Heart left ventricle (tissue), 16 donors: ENCODE measurements around the gene INSYN1. TPM values are rescaled to one million over a fixed set of nuclear protein-coding genes. Genes with fewer than 3 reads are reported as not detected.

Experiments used
- ATAC-seq, 4 donors: fragments of 200-7000 bp; cut with Tn5 transposase; one replicate each; pipeline ENCODE4 v1.9.1; 2020 to 2022; ENCODE audit warnings: moderate library complexity in 4 of 4, mild to moderate bottlenecking in 3 of 4, moderate number of reproducible peaks in 1 of 4
- DNase-seq, 5 donors: peaks; one replicate each; pipeline ENCODE4 v3.0.0-alpha.2; 2020
- H3K27ac ChIP-seq, 12 donors: fragments of 200-600 bp; sonication (generic) in 4 of 12; one replicate each; pipeline versions ENCODE4 v1.5.0 to v1.8.0; 2016 to 2022; ENCODE audit warnings: mild to moderate bottlenecking in 2 of 12
- H3K27me3 ChIP-seq, 9 donors: fragments of 200-600 bp; sonication (generic) in 2 of 9; one replicate each; pipeline versions ENCODE4 v1.5.1 to v1.8.0; 2016 to 2022; ENCODE audit warnings: mild to moderate bottlenecking in 3 of 9
- H3K36me3 ChIP-seq, 9 donors: fragments of 200-600 bp; sonication (generic) in 2 of 9; one replicate each; pipeline versions ENCODE4 v1.5.0 to v1.8.0; 2018 to 2022; ENCODE audit warnings: mild to moderate bottlenecking in 2 of 9
- H3K4me1 ChIP-seq, 12 donors: fragments of 200-600 bp; sonication (generic) in 4 of 12; one replicate each; pipeline versions ENCODE4 v1.5.0 to v1.8.0; 2016 to 2022; ENCODE audit warnings: mild to moderate bottlenecking in 3 of 12
- H3K4me3 ChIP-seq, 12 donors: fragments of 200-600 bp; sonication (generic) in 4 of 12; one replicate each; pipeline versions ENCODE4 v1.5.0 to v1.8.0; 2017 to 2022; ENCODE audit warnings: mild to moderate bottlenecking in 9 of 12, moderate library complexity in 4 of 12
- H3K9me3 ChIP-seq, 12 donors: fragments of 200-600 bp; sonication (generic) in 4 of 12; one replicate each; pipeline versions ENCODE4 v1.5.0 to v1.8.0; 2016 to 2022; ENCODE audit warnings: mild to moderate bottlenecking in 1 of 12
- CTCF ChIP-seq, 12 donors: fragments of 200-600 bp; sonication (generic) in 4 of 12; IDR thresholded peaks; one replicate each; pipeline versions ENCODE4 v1.5.0 to v1.8.0; 2018 to 2022; ENCODE audit warnings: antibody characterized with exemption in 12 of 12, mild to moderate bottlenecking in 5 of 12
- POLR2A ChIP-seq, 2 donors: fragments of 450-650 bp; IDR thresholded peaks; one replicate each; pipeline ENCODE4 v1.6.1; 2017; ENCODE audit warnings: antibody characterized with exemption in 2 of 2, mild to moderate bottlenecking in 2 of 2, moderate library complexity in 2 of 2
- WGBS, 4 donors: extraction: QIAGEN DNeasy Blood & Tissue Kit in 2 of 4; methylation state at CpG; one replicate each; pipeline versions ENCODE4 v1.1.5 to v1.1.7; 2013 to 2018; 5-methylcytosine and 5-hydroxymethylcytosine counted together
- intact Hi-C, 10 donors: fragments of 100-400 bp; cut with DNase I; formaldehyde crosslinking; loops; one replicate each; pipeline versions ENCODE4 v1.11.1 to v1.14.2; 2022
- polyA plus RNA-seq, 2 donors: library from polyadenylated mRNA; stranded (reverse); fragments of 200-250 nt; gene quantifications; one replicate each; pipeline ENCODE4 v1.2.3, GENCODE V29; 2013
- total RNA-seq, 9 donors: library from RNA; depleted of rRNA in 2 of 9; stranded (reverse); fragments of >200 nt in 2 of 9; fragmentation: NEBNext Ultra II Directional in 3 of 9; extraction: Animal tissue kit (Norgen Biotek cat#: 25700) in 3 of 9; gene quantifications; one replicate each; pipeline versions ENCODE4 v1.1.0 to v1.2.4, GENCODE V29; 2016 to 2023
- donor health status: ischemic (EF 13 %, LVEDD 7.1; RV severe dilation, severe dysfunction).
- donor health status: healthy with polysubstance abuse.
- donor health status: DM: no; HTN: yes; CAD: no.
- donor health status: DM: no; HTN: no; CAD: no.
- donor health status: ischemic (EF 25% LVEDD 6.9; RV normal size, moderate dysfunction).
- donor health status: ischemic (EF 25% LVEDD 5.7; RV mildly dilated, moderate dysfunction).
- donor health status: healthy.
- donor health status: DM: yes; HTN: yes; CAD: no.
- donor health status: ischemic (EF 35%, LVEDD 5.7; RV mildly dilated, moderate dysfunction).
- donor health status: nonischemic (EF 11% LVEDD 7.7; RV severe dilation, severe dysfunction).
- donor health status: DM: yes; HTN: yes; CAD: no.
- donor health status: PGD.
- donor health status: ischemic (EF 29% LVEDD 5.4; RV normal size, mild dysfunction).
- donor health status: nonischemic (EF 23%, LVEDD 6.1; RV moderate dilation, normal function).

INSYN1 gene
- total and polyA plus RNA-seq, 11 donors: 51.5 to 182 (median 107) TPM

GRCh38 chr15:73777741-73778140, 24.6 kb upstream of the INSYN1 start:
- no peak overlapping the region for H3K4me3 ChIP-seq
- H3K36me3 ChIP-seq: no peaks in the 10 kb centered on the region
- no peak overlapping the region for H3K27ac ChIP-seq
- ATAC-seq: no peak
- no peak for TF ChIP-seq CTCF (IDR thresholded peaks at IDR 0.05)
- no peak for TF ChIP-seq POLR2A (IDR thresholded peaks at IDR 0.05)
- H3K4me1 ChIP-seq: peaks cover 0 to 23% (median 7%) of the 10 kb centered on the region in 12 donors
- no peak for DNase-seq
- intact Hi-C loops: no loop called here
- H3K9me3 ChIP-seq: no peaks in the 10 kb centered on the region
- no peaks in the 10 kb centered on the region for H3K27me3 ChIP-seq

GRCh38 chr15:73773428-73773827, 20.3 kb upstream of the INSYN1 start:
- no peak for DNase-seq
- Histone ChIP-seq H3K9me3 (no peaks in the 10 kb centered on the region), H3K4me1 (peaks cover 0 to 32% (median 5%) of the 10 kb centered on the region in 12 donors), H3K36me3 (no peaks in the 10 kb centered on the region), H3K4me3 (peak overlapping the region in 1 of 12 donors; percentile 38), H3K27ac (peak overlapping the region in 1 of 12 donors; percentile 79), H3K27me3 (no peaks in the 10 kb centered on the region)
- WGBS, 4 donors: 47 to 67% (median 52%) methylated on average over 5 to 6 of the region's 6 CpGs
- intact Hi-C loops: no loop called here
- no peak for ATAC-seq
- TF ChIP-seq CTCF (IDR thresholded peaks at IDR 0.05) (no peak), POLR2A (IDR thresholded peaks at IDR 0.05) (no peak)

DNA sequence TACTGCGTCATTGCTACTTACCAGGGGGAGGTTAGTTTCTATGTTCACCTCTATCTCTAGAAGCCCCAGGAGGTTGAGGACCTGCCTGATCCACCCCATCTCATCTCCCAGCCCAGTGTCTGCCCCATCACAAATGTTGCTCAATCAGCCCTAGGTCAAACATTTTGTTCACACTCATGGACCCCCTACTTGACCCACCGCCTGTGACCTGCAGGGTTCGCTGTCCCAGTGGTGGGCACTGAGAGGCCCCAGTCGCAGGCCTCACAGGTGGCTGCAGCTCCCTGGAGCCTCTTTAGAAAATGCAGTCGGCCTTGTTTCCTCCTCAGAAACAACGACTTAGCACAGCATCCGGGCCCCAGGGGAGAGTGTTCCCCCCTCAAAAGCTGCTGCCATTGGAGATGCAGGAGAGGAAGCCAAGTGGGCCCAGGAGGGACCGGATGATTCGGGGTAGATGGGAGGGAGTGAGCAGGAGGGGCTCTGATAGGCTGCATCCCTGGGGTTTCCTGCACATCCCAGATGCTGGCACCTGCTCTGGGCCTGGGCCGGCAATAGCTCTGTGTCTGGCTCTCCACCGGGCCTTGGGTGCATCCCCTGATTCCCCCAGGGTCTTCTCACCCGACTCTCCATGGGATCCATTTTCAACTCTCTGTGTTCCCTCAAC, 18.4 kb upstream of the INSYN1 start:
- no peak overlapping the region for H3K27ac ChIP-seq
- H3K4me3 ChIP-seq: no peak overlapping the region
- DNase-seq (no peak), ATAC-seq (no peak)
- no peaks in the 10 kb centered on the region for H3K27me3 ChIP-seq
- no peaks in the 10 kb centered on the region for H3K9me3 ChIP-seq
- H3K4me1 ChIP-seq: peaks cover 0 to 32% (median 5%) of the 10 kb centered on the region in 12 donors
- intact Hi-C loops: no loop called here
- H3K36me3 ChIP-seq: no peaks in the 10 kb centered on the region
- TF ChIP-seq CTCF (IDR thresholded peaks at IDR 0.05) (no peak), POLR2A (IDR thresholded peaks at IDR 0.05) (no peak)
- 55 to 64% (median 61%) methylated on average over 12 of the region's 12 CpGs for WGBS, 4 donors

DNA sequence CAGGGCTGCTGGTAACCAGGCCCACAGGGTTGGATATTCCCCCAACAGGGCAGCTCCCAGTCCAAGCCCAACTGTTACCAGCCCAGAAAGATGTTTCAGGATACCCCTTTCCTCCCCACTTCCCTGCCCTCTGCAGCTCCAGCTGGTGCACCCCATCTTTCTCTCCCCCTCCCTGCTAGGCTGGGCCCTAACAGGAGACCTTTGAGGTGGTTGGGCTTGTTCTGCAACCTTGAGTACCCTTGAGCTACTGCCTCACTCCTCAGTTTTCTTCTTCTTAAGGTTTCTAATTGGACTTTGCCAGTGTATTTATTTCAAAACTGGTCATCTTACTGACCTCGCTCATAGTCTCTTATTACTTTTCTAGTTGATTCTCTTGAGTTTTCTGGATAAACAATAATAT, 16.9 kb upstream of the INSYN1 start:
- Histone ChIP-seq H3K4me3 (no peak overlapping the region), H3K9me3 (no peaks in the 10 kb centered on the region), H3K36me3 (no peaks in the 10 kb centered on the region), H3K4me1 (peaks cover 0 to 26% (median 3%) of the 10 kb centered on the region in 12 donors), H3K27ac (no peak overlapping the region), H3K27me3 (no peaks in the 10 kb centered on the region)
- ATAC-seq: no peak
- intact Hi-C loops: no loop called here
- no peak for TF ChIP-seq CTCF (IDR thresholded peaks at IDR 0.05)
- no peak for TF ChIP-seq POLR2A (IDR thresholded peaks at IDR 0.05)
- 79 to 86% (median 80%) methylated on average over 1 of the region's 1 CpG for WGBS, 4 donors
- DNase-seq: no peak
